NCI-H1092 (cell line): ENCODE measurements around the gene ACSL6.

Source experiments
- DNase-seq: peaks from one replicate; lab custom pipeline; 2025; lab: John Stamatoyannopoulos, UW

ACSL6 gene

GRCh38 chr5:132011622-132012343 is at the start of gene ACSL6:
Gene ACSL6 (minus strand): TSS chr5:132011658. CDS start chr5:132011553, 105 bp downstream.
- DNase-seq, result no peak

GRCh38 chr5:132060501-132061161 is 49.2 kb upstream of the ACSL6 start, which contains the start of gene IL3:
Gene IL3 (plus strand): TSS chr5:132060655. CDS start chr5:132060707, 52 bp downstream.
- no peak for DNase-seq

- no peak for DNase-seq
Observed at GRCh38 chr5:132059696-132060500, 48.4 kb upstream of the ACSL6 start.

- DNase-seq, result no peak
Observed at GRCh38 chr5:132059043-132059695, 47.7 kb upstream of the ACSL6 start.

- DNase-seq, result no peak
Observed at GRCh38 chr5:132058646-132059042, 47.2 kb upstream of the ACSL6 start.

GRCh38 chr5:132057498-132058255 is 46.2 kb upstream of the ACSL6 start:
- no peak for DNase-seq

GRCh38 chr5:132056610-132057497 is 45.4 kb upstream of the ACSL6 start:
- DNase-seq, result no peak

GRCh38 chr5:132055808-132056609 is 44.6 kb upstream of the ACSL6 start:
- no peak for DNase-seq

- DNase-seq, result no peak
Observed at GRCh38 chr5:132055441-132055807, 44.0 kb upstream of the ACSL6 start.

GRCh38 chr5:132054697-132055440 is 43.4 kb upstream of the ACSL6 start:
- DNase-seq, result no peak

GRCh38 chr5:132054031-132054696 is 42.7 kb upstream of the ACSL6 start:
- no peak for DNase-seq

- DNase-seq, result no peak
Observed at GRCh38 chr5:132053483-132053882, 42.0 kb upstream of the ACSL6 start.

- no peak for DNase-seq
Observed at GRCh38 chr5:132052520-132052919, 41.1 kb upstream of the ACSL6 start.

- no peak for DNase-seq
Observed at GRCh38 chr5:132050661-132051552, 39.4 kb upstream of the ACSL6 start.

- no peak for DNase-seq
Observed at GRCh38 chr5:132050136-132050535, 38.7 kb upstream of the ACSL6 start.

GRCh38 chr5:132049559-132049958 is 38.1 kb upstream of the ACSL6 start:
- DNase-seq, result no peak

- DNase-seq, result no peak
Observed at GRCh38 chr5:132049093-132049492, 37.6 kb upstream of the ACSL6 start.
